NOMO-1 treated with dmso at 0.1 percent for 144 hours (cell line): ENCODE measurements around the gene SLC37A3.
"Not testable (repeated sequence)": the region's sequence is repeated elsewhere in the genome, so short reads cannot be mapped to it uniquely, and the experiment has no call there.

Experiments
- DNase-seq: peaks from one replicate; lab custom pipeline; 2025; ENCODE audit not compliant: unreplicated experiment; lab: John Stamatoyannopoulos, UW

Gene SLC37A3

DNA sequence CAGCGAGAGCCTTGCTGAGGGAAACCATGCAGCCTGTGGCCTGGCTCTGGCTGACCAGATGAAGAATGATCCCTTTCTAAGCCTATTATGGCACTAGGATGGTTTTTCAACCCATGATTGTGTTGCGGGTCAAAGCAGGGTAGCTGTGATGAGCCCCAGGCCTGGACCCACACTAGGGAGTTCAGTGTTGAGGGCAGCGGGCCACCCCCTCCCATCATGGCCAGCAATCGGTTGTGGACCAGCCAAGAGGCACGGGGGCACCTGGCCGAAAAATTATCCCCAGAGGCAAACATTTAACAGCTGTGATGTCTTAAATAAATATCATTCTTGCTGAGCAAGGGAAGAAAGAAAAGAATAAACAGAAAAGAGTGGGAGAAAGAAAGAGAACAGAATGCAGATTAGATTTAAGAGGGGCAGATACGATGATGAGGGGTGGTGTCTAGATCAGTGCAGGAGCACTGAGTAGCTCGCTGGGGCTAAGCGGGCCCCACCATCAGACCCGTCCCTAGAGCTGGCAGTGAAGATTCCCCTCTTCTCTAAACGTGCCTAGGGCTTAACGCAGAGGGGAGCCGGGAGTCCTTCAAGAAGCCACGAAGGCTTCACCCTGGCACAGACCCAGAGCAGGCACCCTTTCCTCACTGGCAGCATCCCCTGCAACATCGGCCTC lies 82.7 kb downstream of the SLC37A3 start:
- no peak for DNase-seq

GRCh38 chr7:140314573-140315480 lies 83.5 kb downstream of the SLC37A3 start:
- no peak for DNase-seq

DNA sequence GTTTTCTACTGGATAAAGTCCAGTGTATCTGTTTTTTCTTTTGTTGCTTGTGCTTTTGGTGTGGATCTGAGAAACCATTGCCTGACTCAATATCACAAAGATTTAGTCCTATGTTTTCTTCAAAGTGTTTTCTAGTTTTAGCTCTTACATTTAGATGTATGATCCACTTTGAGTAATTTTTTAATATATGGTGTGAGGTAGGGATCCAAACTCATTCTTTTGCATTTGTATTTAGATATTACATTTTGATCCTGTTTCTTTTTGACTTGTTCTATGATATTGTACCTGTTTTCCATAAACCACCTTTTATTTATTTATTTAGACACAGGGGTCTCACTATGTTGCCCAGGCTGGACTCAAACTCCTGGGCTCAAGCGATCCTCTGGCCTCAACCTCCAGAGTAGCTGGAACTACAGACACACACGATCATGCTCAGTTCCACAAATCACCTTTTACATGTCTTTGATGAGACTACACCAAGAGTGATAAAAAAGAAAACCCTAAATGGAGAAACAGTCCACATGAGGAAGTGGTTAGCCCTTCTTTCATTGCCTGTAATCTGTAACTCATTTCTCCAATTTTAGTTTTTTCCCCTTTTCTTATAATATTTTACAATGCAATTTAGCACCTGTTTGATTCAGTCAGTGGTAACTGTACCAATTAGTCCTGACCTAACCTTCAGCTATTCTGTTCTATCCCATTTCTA lies 86.0 kb downstream of the SLC37A3 start:
- no peak for DNase-seq

DNA sequence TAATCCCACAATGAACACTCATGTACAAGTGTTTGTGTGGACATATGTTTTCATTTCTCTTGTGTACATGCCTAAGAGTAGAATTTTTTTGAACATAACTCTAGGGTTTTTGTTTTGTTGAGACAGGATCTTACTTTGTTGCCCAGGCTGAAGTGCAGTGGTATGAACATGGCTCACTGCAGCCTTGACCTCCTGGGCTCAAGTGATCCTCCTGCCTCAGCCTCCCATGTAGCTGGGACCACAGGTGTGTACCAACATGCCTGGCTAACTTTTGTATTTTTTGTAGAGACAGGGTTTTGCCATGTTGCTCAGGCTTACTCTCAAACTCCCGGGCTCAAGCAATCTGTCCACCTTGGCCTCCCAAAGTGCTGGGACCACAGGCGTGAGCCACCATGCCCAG lies 87.2 kb downstream of the SLC37A3 start:
- DNase-seq: not testable (repeated sequence)

DNA sequence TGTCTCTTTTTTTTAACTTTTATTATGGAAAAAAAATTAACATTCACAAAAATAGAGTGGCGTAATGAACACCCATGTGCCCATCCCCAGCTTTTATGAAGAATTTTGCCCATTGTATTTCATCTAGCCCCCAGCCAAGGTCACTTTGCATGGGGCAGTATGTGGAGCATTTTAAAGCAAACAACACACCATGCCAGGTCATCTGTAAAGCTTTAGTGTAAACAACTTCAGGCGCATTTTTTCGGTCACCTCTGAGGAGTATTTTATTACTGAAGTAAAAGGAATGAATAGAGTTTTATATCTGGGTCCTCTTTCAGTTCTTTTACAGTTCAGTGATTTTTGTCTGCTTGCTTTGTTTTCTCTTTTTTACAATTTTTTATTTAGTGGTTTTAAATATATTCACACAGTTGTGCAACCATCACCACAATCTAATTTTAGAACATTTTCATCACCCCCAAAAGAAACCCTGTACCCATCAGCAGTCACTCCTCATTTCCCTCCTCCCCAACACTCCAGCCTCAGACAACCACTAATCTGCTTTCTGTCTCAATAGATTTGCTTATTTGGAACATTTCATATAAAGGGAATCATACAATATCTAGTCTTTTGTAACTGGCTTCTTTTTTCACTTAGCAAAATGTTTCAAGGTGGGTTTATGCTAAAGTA lies 87.9 kb downstream of the SLC37A3 start:
- DNase-seq: no peak

- no peak for DNase-seq
These were observed 90.3 kb downstream of the SLC37A3 start for GRCh38 chr7:140308060-140308459.

DNA sequence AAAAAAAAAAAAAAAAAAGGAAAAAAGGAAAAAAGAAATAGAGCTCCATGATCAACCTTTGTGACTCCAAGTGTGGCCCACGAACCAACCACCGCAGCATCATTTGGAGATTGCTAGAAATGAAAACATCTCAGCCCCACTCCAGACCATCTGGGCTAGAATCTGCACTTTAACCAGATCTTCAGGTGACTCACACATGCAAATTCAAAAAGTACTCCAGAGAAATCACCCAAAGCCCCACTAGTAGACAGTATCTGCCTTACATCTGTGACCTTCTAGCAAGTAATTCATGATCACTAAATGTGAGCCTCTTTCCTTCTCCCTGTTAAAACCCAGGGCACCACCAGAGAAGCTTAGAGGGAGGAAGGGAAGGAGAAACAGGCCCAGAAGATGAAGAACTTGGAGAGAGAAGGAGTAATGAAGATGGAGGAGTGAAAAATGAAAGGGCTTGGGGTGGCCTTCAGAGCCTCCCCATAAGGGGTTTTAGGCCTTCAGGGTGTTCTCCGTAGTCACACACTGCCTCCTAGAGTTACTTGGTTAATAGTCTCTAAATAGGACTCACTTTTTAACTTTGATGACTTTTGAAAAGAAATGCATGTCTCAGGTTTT lies 94.0 kb downstream of the SLC37A3 start:
- no peak for DNase-seq

DNA sequence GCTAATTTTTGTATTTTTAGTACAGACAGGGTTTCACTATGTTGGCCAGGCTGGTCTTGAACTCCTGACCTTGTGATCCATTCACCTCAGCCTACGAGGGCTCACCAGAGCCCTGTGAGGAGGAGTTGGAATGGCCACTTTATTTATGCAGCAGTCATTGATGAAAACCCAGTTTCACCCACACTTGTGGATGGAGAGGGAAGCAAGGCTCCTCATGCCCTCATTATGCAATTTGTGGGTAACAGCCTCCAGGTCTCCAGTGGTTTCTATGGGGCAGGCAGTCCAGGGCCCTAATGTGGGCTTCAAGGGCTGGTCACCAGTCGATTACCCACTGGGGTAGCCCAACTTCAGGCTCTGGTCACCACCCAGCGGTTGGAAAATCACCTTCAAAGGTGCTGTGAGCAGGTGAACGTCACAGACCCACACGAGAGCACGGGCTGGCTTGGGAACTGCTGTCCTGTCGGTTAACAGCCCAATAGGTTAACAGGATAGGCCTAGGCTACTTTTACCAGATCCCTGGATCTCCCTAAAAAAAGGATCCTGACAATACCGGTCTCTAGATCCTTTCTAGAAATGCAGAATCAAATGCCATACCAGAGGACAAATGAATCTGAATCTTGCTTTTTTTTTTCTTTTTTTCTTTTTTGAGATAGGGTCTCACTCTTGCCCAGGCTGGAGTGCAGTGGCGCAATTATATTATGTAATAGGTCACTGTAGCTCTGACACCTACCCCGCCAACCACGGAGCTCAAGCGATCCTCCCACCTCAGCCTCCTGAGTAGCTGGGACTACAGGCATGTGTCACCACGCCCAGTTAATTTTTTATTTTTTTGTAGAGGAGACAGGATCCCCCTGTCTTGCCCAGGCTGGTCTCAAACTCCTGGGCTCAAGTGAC lies 97.8 kb downstream of the SLC37A3 start:
- DNase-seq: no peak

DNA sequence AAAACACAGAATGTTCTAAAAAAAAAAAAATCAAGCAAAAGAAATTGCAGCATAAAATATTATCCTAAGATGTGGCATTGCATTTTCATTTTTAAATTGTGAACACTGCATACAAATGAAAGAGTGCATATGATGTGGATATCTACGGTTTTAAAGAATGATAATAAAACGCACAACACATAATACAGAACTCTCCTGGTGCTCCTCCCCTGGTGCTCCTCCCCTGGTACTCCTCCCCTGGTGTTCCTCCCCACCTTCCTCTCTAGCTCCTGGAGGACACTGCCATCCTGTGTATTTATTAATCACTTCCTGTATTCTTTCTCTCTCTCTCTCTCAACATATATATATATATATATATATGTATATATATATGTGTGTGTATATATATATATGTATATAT lies 100.1 kb downstream of the SLC37A3 start:
- DNase-seq: no peak

- no peak for DNase-seq
These were observed 101.1 kb downstream of the SLC37A3 start for GRCh38 chr7:140297192-140297591.

DNA sequence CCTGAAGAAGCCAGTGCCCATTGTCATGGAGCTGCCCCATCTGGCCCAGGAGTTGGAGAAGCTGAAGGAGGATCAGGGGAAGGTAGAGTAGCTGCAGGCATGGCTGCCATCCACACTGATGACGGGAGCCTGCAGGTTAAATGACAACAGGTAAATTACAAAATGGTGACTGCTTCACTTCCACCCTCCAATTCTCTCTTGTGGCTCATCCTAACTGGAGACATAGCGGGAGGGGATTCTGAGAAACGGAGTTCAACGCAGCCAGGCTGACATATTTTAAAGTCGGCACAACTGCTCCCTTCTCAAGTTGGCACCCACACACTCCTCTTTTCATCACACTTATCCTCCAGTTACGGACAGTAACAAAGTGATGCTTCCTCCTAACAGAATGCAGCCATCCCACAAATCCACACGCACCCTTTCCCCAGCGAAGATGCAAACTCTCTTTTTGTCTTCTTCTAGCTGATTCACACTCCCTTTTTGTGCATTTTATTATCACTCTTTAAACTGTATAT lies 103.0 kb downstream of the SLC37A3 start:
- DNase-seq: no peak

DNA sequence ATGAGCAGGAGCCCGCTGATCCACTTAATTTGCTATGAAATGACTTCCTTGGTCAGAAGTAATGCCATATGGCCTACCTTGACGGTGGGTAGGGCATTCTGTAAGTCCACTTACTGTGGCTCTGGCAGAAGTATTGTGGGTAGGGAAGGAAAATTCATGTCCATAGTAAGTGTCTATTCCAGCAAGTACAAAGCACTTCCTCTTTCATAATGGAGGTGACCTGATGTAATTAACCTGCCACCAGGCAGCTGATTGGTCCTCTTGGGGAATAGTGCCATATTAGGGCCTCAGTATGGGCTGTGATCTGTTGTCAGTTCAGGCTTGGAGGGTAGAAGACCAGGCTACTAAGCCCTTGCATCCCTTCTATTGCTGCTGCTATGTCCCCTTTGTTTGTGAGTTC lies 103.9 kb downstream of the SLC37A3 start:
- no peak for DNase-seq

GRCh38 chr7:140292438-140292837 lies 105.9 kb downstream of the SLC37A3 start:
- DNase-seq: no peak

DNA sequence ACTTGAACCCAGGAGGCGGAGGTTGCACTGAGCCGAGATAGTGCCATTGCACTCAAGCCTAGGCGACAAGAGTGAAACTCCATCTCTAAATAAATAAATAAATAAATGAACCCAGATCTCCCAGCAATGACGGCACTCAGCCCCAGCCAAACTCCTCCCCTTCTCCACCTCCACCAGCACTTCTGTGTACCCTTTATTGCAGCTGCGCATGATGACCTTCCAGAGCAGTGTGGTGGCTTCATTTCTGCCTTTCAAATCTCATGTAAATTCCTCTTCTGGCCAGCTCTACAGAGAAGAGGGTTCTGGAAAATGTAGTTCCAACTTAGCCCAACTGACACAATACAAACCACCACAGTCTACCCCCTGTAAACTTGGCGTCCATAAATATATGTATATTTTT lies 108.5 kb downstream of the SLC37A3 start:
- DNase-seq: no peak

DNA sequence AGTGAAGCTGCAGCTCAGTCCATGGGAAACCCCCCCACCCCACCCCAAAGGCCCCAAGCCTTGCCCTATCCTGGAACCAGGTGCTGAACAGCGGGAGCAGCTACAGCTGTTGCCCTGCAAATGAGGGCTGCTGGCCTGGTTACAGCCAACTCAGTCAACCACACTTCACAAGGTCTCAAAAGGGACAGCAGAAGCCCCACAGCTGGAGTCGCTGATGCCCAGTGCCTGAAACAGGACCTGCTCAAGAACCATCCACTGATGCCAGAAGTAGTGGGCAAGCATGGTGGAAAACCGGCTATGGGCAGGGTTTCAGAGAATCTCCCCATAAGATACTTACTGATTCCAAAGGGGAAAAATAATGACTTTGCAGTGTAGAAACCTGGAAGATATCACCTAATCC lies 110.3 kb downstream of the SLC37A3 start:
- DNase-seq: no peak

- no peak for DNase-seq
These were observed 112.4 kb downstream of the SLC37A3 start for GRCh38 chr7:140285938-140286337.

- no peak for DNase-seq
These were observed 114.3 kb downstream of the SLC37A3 start for GRCh38 chr7:140284062-140284461.
